GM10248 (cell line): Measurements from ENCODE around the gene CYP2B6.

ENCODE experiments used
- CTCF ChIA-PET: fragments of 300-600 bp; sonication (Branson Sonifier 250); formaldehyde crosslinking; extraction: SDS; loops from one replicate; lab custom pipeline; 2021; ENCODE audit warnings: antibody characterized with exemption; lab: Yijun Ruan, JAX
- POLR2A ChIA-PET: fragments of 350-650 bp; sonication (Branson Sonifier 250); formaldehyde crosslinking; extraction: SDS; loops from one replicate; lab custom pipeline; 2020; ENCODE audit warnings: antibody characterized with exemption; lab: Yijun Ruan, JAX
- DNase-seq: peaks from one replicate; pipeline ENCODE4 v3.0.0; 2012; ENCODE audit errors: extremely low spot score
- CTCF ChIP-seq: IDR thresholded peaks from 2 replicates; pipeline ENCODE4 v1.5.1; 2012; ENCODE audit warnings: mild to moderate bottlenecking, low read depth; ENCODE audit errors: extremely low read depth, missing control alignments, control extremely low read depth

Gene CYP2B6

GRCh38 chr19:40990972-40991381 is at the start of gene CYP2B6:
Gene CYP2B6, plus strand, starts transcription at chr19:40991282. Its CDS starts 24 bp downstream, at chr19:40991306.
- no peak for DNase-seq
- ChIA-PET POLR2A (no interaction called here), CTCF (interaction anchor here (1.5 kb wide), 2 partner anchors 16 to 18 kb away, joined by 3 to 5 read pairs; no protein-coding TSS in a partner anchor)
- no peak for TF ChIP-seq CTCF

GRCh38 chr19:40941481-40942219 is 49.4 kb upstream of the CYP2B6 start:
- ChIA-PET POLR2A (no interaction called here), CTCF (no interaction called here)
- TF ChIP-seq CTCF = no peak
- DNase-seq = no peak

- DNase-seq = no peak
- CTCF ChIA-PET = no interaction called here
- no peak for TF ChIP-seq CTCF
- POLR2A ChIA-PET = no interaction called here
Measured at GRCh38 chr19:40945645-40946044, 45.4 kb upstream of the CYP2B6 start.

- no peak for DNase-seq
- ChIA-PET CTCF (no interaction called here), POLR2A (no interaction called here)
Measured at GRCh38 chr19:40947114-40947513, 44.0 kb upstream of the CYP2B6 start.

GRCh38 chr19:40947573-40947972 is 43.5 kb upstream of the CYP2B6 start:
- no peak for DNase-seq
- ChIA-PET POLR2A (no interaction called here), CTCF (no interaction called here)

More at GRCh38 chr19:40947114-40947513, 44.0 kb upstream of the CYP2B6 start:
- no peak for TF ChIP-seq CTCF

More at GRCh38 chr19:40947573-40947972, 43.5 kb upstream of the CYP2B6 start:
- TF ChIP-seq CTCF = no peak
